ENCODE results near the gene VSIG4.

VSIG4 gene

DNA sequence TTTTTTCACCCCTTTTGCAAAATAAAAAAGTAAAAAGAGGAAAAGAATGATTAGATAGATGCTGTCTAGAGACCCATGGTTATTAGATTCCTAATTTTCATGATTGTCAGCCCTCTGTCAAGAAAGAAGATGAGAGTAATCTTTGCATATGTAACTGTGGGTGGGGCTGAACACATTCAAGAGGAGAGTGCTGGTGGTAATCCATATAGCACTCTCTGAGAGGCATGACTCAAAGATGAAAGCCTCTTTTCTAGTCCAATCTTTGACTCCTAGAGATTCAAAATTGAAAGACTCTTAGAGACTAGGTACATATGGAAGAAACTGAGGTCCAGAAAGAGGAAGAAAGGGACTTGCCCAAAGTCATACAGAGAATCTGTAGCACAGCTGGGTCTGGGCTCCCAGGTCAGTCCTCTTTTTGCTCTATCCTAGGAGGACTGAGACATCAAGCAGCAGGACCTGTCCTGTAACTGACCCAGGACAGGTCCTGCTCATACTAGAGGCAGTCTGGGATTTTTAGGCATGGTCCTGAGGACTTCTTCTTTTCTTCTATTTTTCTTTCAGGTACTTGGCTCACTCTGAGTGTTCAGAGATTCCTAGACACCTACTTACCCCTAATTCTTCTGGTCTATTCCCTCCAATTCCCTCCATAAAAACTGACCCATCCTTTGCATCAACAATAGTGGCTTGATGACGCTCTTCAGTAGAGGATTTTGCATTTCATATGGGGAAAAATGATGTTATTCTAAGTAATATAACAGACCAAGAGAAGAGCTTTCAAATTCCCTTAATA, 23.8 kb downstream of the VSIG4 start:
- TF ChIP-seq, protein P1, sequence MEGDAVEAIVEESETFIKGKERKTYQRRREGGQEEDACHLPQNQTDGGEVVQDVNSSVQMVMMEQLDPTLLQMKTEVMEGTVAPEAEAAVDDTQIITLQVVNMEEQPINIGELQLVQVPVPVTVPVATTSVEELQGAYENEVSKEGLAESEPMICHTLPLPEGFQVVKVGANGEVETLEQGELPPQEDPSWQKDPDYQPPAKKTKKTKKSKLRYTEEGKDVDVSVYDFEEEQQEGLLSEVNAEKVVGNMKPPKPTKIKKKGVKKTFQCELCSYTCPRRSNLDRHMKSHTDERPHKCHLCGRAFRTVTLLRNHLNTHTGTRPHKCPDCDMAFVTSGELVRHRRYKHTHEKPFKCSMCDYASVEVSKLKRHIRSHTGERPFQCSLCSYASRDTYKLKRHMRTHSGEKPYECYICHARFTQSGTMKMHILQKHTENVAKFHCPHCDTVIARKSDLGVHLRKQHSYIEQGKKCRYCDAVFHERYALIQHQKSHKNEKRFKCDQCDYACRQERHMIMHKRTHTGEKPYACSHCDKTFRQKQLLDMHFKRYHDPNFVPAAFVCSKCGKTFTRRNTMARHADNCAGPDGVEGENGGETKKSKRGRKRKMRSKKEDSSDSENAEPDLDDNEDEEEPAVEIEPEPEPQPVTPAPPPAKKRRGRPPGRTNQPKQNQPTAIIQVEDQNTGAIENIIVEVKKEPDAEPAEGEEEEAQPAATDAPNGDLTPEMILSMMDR (IDR thresholded peaks at IDR 0.05; ENCODE audit: borderline replicate concordance, insufficient read depth, low read depth, low read length), result no peak
- H3K4me3 ChIP-seq (ENCODE audit: low read depth, low read length), result peak overlapping the region; percentile 60

DNA sequence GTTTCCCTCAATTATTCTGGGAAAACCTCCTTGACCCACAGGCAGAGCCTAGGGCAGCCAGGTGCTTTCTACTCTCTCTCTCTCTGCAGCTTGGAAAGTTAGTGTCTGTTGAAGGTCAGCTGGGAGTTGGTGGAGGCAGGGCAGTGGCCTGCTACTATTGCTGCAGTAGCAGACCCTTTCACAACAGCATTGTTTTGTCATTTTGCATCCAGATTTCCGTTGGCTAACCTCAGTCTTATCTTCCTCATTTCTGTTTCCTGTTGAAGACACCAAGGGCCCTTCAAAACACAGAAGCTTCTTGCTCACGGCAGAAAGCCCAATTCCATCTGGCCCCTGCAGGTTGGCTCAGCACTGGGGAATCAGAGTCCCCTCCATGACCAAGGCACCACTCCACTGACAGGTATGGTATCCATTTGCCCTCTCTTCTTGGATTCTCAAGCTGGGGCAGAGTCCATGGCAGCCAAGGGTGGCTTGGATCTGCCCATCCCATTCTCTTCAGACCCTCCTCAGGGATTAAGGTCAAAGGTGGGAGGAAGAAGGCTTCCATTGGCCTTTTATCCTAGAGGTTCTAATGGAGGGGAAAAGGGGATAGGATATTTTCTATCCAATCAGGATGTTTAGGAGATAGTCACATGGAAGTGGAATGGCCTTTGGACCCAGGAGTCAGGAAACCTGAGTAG, 24.6 kb downstream of the VSIG4 start:
- TF ChIP-seq, protein P1 (IDR thresholded peaks at IDR 0.05; ENCODE audit: borderline replicate concordance, insufficient read depth, low read depth, low read length), result no peak
- H3K4me3 ChIP-seq (ENCODE audit: low read depth, low read length), result peak overlapping the region; percentile 60

DNA sequence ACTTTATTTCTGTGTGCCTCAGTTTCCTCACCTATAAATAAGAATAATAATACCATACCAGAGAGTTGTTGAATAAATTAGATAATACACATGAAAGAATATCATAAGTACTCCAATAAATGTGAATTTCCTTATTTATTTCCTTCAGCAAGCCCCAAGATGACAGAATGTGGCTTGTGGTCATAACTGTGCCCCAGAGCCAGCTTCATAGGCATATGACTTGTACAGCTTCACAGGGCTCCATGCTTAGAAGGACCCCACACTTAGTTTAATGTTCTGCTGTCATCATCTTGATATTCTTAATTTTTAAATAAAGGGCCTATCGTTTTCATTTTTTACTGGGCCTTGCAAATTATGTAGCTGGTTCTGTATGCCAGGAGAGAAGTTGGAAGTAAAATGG, 25.3 kb downstream of the VSIG4 start:
- no peak overlapping the region for H3K4me3 ChIP-seq (ENCODE audit: low read depth, low read length)

DNA sequence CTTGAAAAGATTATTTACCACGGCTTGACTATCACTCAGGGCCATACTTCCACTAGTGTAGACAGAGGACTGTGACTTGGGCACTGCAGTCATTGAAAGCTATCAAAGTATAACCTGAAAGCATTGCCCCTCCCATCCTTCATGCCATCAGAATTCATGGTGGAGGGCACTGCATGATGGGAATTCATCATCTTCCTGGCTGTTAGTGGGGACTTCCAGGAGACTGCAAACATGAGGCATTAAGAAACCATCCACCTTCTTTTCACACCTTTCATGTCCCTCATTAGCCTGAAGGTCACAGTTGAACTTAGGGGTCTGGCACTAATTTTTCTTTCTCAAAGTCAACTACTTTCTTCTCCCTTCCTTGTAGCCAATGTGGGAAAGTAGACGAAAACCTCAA, 25.8 kb downstream of the VSIG4 start:
- H3K4me3 ChIP-seq (ENCODE audit: low read depth, low read length), result no peak overlapping the region
- TF ChIP-seq, protein P1 (IDR thresholded peaks at IDR 0.05; ENCODE audit: borderline replicate concordance, insufficient read depth, low read depth, low read length), result no peak

More for the DNA sequence above, 25.3 kb downstream of the VSIG4 start:
- TF ChIP-seq, protein P1 (IDR thresholded peaks at IDR 0.05; ENCODE audit: borderline replicate concordance, insufficient read depth, low read depth, low read length), result no peak

DNA sequence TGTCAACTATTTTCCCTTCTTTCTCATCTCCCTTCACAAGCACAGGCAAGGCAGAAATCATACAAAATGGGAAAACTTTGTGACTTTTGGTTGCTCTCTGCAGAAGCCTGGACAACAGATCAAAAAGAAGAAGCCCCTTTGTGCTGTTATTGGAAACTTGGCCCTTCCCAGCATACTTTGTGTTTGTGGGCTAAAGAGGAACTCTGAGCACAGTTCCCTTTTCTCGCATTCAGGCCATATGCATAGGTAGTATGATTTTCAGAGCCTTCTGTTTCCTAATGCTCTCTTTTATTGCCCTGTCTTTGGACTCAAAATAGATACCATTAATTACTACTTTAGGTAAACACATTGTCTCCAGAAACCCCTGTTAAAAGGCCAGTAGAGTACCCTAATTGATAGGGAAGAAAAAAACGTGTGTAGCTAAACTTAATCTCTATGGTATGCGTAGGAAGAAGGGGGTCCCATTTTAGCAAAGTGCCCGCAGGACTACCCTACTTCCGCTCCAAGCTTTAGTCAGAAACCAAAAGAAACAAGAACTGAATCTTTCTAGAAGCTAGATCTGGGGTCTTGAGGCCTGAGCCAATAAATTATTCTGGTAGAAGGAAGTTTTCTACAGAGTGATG, 26.6 kb downstream of the VSIG4 start:
- TF ChIP-seq, protein P1 (IDR thresholded peaks at IDR 0.05; ENCODE audit: borderline replicate concordance, insufficient read depth, low read depth, low read length), result no peak
- H3K4me3 ChIP-seq (ENCODE audit: low read depth, low read length), result no peak overlapping the region

DNA sequence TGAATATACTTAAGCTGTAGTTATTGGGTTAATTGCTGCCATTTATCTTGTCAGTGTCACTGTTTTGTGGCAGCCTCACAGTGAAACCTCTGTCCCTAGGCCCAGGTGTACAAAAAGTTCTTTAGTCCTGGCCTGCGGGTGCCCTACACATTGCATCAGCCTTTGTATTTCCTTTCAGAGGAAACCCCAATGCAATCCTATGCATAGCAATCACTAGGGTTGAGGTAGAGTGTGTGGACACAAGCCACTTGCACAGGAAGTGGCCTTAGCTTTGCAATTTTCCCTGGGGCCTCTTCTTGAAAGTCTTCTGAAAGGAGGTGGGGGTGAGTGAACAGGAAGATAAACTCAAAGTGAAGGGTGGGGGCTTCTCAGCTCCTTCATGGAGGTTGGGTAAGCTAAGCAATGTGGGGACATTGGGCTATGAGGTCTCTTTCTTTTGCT, 27.8 kb downstream of the VSIG4 start:
- TF ChIP-seq, protein P1 (IDR thresholded peaks at IDR 0.05; ENCODE audit: borderline replicate concordance, insufficient read depth, low read depth, low read length), result no peak
- no peak overlapping the region for H3K4me3 ChIP-seq (ENCODE audit: low read depth, low read length)
